DMS114 treated with DMSO at 0.1 percent for 48 hours (cell line): Measurements from ENCODE around the gene NUP214.
"Not testable (repeated sequence)": the region's sequence is repeated elsewhere in the genome, so short reads cannot be mapped to it uniquely, and the experiment has no call there.

ENCODE experiments used
- DNase-seq: peaks from one replicate; lab custom pipeline; 2025; ENCODE audit not compliant: unreplicated experiment; lab: John Stamatoyannopoulos, UW

The NUP214 gene

DNA sequence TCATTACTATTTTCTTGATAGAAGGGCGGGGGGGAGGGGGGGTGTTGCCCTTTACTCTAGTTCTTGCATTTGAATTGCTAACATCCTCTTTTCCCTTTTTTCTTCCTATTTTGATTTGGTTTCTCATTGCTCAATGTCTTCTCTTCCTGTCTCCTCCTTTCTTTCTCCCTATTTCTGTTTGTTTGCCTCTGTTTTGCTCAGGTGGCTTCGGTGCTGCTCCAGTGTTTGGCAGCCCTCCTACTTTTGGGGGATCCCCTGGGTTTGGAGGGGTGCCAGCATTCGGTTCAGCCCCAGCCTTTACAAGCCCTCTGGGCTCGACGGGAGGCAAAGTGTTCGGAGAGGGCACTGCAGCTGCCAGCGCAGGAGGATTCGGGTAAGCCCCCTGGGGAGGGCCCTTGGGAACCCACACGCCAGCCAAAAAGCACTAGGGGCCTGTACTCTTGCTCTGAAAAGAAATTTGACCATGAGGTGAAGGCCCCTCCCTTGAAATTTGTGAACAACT, 102.6 kb downstream of the NUP214 start:
- no peak for DNase-seq

DNA sequence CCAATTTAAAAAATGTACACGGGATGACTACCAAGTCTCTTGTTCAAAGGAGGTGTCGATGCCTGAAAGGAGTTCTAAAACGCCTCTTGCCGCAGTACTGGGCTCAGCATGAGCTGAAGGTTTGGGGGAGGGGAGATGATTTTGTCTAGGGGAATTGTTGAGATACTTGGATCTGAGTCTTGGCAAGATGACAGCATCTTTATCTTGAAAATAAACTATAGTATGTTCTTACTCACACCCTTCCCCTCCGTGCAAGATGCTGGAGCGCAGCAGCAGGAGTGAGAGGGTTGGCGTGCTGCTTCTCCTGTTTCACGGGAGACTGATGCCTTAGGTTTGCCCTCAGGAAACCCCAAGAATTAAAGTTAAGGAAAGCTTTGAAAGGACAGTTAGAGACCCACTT, 103.6 kb downstream of the NUP214 start:
- no peak for DNase-seq

DNA sequence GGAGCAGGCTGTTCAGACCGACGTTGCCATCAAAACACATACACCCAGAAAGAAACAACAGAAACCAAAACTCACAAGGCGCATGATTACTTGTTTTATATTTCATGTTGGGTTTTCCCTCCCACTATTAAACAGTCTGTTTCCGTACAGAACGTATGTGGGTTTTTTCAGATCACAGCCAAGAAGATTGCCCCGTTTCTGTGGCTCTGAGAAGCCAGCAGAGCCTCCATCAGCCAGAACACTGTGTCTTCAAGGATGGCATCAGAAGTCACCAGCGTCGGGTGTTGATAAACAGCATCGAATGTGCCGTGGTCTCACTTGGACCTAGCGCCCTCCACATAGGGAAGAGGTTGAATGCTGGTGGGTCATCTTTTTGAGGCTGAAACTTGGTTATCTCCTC, 108.2 kb downstream of the NUP214 start:
- DNase-seq: no peak

DNA sequence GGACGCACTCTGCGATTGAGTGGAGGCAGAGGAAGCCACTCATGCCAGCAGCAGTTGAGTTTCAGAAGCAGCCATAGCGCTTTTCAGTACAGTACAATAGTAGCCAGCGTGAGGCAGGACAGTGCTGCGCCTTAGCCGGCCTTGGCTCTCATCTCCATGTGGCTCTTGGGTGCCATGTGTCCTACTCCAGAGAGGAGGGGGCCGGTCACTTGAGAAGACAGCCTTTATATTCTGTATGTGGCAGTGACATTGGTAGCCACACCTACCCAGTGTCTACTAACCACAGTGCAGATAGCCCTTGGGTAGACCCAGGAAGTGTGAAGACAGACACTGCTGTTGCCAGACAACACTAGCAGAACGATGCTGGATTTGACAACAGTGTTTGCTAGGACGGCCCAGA, 108.6 kb downstream of the NUP214 start:
- DNase-seq: no peak

DNA sequence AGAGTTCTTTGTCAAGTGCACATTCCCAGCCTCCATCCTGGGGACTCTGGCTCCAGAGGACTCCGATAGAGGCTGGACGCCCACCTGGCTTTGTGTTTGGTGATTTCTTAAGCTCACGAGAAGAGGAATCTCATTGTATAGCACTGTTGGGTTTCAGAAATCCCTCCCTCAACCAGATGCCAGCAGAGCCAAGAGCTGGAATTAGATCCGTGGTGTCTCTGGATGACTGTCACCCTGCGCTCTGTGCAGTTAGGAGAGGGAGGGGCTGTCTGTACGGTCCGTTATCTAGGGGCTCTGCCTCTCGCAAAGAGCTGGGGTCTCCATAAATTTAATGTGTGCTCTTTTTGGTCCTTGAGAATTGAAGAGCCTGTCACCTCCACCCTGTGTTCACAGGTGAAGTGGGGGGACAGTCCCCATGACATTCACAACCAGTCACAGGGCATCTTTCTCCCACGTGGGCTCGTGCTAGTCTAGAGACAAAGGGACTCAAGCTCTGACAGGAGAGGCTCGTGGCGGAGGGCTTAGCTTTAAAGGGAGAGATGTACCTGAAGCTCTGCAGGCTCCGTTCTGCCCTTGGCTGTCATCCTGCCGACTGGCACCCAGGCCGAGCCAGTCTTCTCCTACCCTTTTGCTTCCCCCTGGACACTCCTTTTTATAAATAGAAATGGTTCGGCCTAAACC, 109.6 kb downstream of the NUP214 start:
- no peak for DNase-seq

DNA sequence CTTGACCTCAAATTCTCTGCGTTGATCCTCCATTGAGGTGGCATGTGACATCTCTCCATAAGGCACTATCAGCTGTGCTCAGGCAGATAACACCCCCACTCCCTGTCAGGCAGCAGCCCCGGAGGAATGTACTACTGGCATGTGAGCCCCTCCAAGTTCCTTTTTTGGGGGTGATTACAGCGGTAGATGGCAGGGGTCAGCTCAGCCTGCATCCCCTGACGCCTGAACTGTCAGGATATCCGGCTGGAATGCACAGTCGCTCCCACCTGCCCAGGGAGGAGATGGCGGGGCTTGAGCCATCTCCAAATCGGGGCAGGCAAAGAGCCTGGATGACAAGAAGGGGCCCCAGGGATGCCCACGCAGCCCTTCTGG, 110.1 kb downstream of the NUP214 start:
- no peak for DNase-seq

DNA sequence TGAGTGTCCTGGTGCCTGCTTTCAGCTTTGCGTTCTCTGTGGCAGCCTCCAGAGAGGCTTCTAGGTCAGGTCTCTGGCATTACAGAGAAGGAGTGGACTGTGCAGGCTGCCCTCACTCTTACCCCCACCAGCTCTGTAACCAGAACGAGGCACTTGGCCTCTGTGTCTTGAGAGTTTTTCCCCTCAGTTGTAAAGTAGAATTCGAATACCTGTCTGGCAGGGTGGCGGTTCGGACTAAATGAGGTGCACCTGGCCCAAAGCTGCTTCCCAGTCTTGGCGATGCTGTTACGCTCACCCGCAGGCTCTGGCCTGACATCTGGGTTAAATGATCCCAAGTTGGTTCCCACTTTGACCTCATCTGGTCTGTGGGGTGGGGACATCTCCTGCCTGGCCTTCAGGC, 110.8 kb downstream of the NUP214 start:
- DNase-seq: no peak

DNA sequence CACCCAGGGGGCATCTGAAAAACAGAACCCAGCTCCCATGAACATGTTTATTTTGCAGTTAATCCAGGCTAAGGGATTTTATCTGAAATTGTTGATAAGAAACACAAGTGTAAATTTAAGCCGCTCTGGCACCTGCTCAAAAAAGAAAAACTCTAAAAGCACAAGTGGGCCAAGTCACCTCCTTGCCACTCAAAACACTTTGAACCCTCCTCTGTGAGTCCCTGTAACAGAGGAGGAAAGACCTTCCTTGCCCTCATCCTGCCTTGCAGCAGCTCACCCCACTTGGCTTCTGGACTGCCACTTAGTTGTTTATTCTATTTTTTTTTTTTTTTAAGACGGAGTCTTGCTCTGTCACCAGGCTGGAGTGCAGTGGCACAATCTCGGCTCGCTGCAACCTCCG, 111.4 kb downstream of the NUP214 start:
- no peak for DNase-seq

DNA sequence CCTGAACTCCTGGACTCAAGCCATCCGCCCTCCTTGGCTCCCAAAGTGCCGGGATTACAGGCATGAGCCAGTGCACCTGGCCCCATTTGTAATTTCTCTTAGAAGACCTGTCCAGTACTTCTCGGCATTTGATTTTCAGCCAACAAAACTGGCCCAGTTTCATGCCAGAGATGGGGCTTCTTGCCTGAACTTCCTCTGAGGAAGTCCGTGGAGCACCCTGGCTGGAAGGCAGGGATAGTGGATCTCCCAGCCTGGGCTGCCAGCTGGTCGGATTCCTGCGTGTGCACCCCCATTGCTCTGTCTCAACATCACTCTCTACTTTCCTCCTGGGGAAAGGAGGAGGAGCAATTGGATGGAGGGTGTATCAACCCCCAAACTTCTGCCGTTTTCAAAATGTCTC, 111.9 kb downstream of the NUP214 start:
- DNase-seq: no peak

DNA sequence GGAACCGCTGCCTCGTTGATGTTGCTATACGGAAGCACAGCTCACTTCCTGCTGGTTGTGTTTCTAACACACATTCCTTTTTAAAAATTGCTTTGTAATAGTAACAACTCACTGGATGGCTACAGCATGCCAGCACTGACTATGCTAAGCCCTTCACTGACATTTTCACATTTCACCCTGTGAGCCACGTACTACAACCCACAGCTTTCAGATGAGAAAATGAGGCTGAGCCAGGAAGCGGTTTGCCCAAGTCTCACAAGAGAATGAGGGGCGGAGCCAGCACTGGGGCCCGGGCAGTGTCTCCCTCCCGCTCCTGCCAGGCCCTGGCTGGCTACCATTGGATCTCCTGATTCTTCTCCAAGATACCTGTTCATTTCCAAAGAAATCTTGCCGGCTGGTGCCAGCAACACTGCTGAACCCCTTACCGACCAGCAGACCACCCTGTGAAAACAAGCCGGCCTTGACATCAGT, 112.6 kb downstream of the NUP214 start:
- DNase-seq: no peak

DNA sequence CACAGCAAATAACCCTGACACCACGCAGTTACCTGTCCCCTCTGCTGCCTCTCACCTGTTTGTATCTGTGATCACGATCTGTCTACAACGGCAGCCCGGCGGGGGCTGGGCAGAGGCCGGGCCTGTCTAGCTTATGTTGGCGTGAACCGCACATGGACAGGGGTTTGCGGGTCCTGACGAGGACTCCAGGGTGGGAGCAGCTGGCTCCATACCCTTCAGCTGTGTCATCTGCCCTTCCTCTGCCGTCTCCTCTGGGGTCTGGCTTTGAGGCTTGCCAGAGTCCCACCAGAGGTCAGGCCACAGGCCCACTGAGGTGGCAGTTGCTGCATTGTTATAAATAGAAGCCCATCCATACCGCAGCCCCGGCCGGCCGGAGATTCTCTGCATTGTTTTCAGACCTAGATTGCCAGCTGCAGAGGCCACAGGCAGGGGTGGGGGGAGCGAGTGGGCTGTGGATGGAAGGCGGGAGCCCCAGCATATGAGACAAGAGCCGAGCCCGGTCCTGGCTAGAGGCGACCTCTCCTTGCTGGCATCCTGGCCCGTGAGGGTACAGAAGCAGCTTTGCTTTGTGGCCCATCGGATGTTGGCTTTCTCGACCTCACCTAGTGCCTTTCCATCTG, 113.1 kb downstream of the NUP214 start:
- no peak for DNase-seq

DNA sequence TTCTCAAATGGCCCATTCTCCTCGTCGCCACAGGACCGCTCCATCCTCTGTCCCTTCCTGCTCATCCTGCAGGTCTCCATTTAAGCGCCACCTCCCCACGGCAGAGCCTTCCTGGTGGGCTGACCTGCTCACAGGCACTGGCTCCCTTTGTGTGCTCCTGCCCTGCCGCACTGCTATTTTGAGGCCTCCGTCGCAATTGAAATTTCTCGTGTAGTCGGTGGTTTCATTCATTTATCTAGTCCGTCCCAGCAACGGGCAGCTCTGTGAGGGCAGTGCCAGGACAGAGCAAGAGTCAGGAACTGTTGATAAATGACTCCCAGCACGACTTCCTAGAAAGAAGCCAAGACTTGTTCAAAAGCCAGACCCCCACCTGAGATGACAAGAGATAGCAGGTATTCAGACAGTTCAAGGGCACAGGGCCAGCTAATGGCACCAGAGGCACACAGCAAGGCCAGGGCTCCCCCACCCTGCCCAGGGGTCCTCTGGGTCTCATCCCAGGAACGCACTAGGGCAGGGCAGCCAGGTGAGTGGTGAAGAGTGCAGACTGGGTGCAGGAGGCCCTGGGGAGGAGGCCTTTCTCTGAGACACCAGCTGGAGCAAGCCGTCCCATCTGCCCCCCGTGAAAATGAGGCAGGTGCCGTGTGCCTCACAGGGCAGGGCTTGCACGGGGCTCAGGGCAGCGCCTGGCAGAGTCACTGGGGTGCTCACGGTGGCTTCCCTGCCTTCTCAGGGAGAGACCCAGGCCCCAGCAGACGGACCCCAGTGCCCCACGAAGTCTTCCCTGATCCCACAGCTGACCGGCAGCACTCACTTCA, 114.0 kb downstream of the NUP214 start:
- DNase-seq: no peak

DNA sequence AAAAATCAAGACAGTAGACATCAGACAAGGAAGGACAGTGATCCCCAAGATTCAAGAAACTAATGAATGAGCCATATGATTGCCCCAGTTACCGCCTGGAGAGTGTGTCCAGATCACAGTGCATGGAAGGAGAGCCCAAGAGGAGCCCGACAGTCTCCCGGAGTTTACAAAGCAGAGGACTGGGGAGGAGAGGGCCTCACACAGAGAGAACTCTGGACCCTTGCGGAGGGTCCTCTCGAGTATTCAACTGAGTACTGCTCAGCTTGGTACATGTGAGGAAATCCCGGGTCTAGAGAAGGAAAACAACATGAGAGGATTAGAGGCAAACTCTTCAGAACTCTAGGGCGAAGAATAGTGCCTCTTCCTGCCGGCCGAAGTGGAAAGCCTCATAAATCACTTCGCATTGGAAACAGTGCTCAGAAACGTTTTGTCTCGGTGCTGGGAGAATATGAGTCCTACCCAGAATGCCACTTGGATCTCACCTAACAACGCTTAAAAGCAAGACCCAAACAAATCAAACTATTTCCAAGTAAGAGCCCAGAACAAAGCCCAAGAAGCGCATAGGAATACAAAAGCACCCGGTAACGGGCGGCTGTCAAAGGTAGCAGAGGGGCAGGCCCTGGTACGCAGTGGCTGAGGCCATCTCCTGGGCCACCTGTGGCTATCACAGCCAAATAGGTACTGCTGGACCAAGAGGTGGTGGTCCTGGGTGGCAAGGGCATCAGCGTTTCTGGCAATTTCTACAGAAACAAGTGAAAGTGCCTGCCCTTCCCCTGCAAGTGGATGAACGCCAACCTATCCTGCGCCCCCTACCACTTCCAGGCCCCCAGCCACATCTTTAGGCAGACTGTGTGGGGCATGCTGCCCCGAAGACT, 114.9 kb downstream of the NUP214 start:
- DNase-seq: no peak

DNA sequence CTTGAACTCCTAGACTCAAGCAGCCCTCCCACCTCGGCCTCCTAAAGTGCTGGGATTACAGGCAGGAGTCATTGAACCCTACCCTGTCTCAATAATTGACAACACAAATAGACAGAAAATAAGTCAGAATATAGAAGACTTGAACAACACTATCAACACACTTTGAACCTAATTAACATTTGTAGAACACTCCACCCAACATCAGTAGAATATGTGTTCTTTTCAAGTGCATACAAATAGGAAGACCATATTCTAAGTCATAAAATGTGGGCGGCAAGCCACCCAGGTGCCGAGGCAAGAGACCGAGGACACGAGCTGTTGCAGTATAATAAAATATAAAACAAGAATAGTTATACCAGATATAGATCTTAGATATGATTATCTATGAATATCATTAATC, 118.9 kb downstream of the NUP214 start:
- not testable (repeated sequence) for DNase-seq

DNA sequence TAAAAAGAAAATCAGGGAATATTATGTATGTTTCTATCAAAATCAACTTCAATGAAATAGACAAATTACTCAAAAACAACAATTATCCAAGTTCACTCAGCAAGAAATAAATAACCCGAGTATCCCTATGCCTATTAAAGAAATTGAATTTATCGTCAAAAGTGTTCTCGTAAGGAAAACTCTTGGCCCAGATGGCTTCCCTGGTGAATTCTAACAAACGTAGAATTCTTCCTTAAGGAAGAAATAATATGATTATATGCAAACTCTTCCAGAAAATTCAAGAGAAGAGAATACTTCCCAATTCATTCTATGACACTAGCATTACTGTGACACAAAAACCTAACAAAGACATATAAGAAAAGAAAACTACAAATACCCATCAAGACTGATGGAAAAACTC, 121.2 kb downstream of the NUP214 start:
- DNase-seq: no peak

DNA sequence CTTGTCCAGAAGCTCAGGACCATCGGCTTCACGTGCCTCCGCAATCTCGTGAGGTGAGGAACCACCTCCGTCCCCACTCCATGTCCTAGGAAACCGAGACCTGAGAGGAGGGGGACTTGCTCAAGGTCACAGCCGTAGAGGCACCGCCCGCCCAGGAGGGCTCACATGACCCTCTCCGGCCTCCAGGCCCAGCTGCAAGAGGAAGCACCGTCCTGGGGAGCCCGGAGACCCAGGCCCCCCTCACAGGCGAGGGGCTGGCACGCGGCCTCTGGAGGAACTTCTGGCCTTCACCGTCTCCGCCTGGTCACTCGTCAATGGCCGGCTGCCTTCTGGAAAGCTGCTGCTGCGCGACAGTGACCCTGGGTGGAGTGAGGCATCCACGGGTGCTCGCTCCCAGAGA, 126.7 kb downstream of the NUP214 start:
- DNase-seq: no peak

DNA sequence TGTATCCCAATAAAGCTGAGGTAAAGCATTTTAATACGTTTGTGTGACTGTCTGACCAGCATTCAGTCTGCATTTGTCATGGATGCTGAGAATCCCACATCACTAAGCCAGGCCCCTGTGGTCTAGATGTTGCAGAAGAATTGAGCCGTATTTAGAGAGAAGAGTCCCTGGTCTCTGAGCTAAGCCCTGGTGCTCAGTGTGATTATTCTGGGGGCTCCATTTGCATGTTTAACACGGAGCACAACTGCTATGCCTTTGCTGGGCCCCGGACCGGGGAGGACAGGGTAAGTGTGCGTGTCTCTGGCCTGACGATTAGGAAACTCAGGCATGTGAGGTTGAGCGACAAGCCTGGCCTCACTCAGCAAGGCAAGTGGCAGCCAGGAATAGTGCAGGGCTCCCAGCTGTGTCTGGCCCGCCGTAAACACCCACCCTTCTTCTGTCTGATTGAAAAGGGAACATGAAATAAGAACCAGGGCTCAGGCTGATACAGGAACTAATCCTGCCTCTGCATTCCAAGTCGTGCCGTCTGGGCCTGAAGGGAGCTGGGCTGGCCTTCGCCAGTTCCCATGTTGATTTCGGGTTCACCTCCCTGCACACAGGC, 128.6 kb downstream of the NUP214 start:
- no peak for DNase-seq

DNA sequence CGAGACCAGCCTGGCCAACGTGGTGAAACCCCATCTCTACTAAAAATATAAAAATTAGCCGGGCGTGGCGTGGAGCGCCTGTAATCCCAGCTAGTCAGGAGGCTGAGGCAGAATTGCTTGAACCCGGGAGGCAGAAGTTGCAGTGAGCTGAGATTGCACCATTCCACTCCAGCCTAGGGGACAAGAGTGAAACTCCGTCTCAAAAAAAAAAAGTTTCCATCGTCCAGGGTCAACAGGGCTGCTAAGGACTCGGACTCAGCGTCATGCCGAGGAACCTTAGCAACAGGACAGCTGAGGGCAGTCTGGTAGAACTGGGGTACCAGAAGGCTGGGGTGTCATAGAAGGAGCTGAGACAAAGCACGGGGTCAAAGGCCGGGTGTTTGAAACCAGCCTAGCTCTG, 129.2 kb downstream of the NUP214 start:
- no peak for DNase-seq

DNA sequence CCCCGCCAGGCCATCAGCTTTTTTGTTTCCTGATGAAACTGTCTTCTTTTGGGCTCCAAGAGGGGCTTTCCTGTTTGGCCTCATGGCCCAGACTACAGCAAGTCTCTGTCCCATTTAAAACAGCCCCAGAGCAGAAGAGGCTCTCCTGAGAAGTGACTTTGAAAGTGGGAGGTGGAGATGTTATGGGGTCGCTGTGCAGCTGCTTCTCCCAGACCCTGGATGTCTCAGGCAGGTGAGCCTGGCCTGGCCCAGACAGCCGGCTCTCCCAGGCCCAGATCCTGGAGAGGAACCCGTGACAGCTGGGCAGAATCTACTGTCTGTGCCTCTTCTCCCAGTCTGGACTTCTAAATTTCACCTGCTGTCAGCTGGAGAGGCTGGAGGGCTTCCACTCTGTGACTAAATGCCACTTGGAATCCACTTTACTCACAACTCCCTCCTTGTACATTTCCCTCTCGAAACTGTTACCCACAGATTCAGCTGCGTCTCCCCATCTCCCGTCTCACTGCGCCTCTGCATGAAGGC, 130.4 kb downstream of the NUP214 start:
- DNase-seq: no peak

DNA sequence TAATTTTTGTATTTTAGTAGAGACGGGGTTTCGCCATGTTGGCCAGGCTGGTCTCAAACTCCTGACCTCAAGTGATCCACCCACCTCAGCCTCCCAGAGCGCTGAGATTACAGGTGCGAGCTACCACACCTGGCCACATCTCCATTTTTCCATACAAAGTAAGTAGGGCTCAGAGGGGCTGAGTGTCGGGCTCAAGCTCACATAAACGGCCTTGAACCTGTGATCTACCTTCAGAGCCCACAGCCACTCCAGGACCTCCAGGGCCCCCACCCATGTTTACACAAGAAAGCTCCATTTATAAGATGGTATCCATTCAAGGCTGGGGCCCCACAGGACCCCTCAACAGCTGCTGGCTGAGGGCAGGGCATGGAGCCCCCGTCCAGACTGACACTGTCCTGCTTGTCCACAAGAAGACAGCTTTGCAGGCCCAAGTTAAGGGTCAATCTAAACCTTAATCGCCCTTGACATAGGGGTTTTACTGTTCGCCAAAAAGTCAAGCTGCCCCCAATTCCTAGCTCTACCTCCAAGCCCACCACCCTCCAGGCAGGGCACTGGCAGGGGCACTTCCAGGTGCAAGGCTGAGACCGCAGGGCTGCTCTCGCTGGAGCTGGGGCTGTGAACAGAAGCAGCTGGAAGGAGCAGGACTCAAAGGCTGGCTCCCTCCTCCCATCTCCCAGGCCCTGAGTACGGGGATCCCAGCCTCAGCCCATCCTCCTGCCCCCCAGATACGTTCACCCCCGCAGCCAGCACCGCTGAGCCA, 132.1 kb downstream of the NUP214 start:
- DNase-seq: no peak
